Measurements from ENCODE around the gene SPPL3.
"Not testable (repeated sequence)": the region's sequence is repeated elsewhere in the genome, so short reads cannot be mapped to it uniquely, and the experiment has no call there.

The SPPL3 gene

GRCh38 chr12:120797677-120798642, 106.2 kb downstream of the SPPL3 start:
- H3K36me3 ChIP-seq (ENCODE audit: control insufficient read depth, insufficient read depth, low read length), result peaks cover 2% of the 10 kb centered on the region
- no peaks in the 10 kb centered on the region for H3K4me1 ChIP-seq (ENCODE audit: control insufficient read depth, insufficient read depth, low read length)
- H3K9ac ChIP-seq (ENCODE audit: low read length), result no peak overlapping the region
- H3K27me3 ChIP-seq (ENCODE audit: control insufficient read depth, insufficient read depth, low read length), result no peaks in the 10 kb centered on the region
- H3K27ac ChIP-seq (ENCODE audit: low read depth, low read length), result no peak overlapping the region
- H3K4me3 ChIP-seq (ENCODE audit: low read length), result no peak overlapping the region

- no peak overlapping the region for H3K4me3 ChIP-seq (ENCODE audit: low read length)
- peaks cover 2% of the 10 kb centered on the region for H3K36me3 ChIP-seq (ENCODE audit: control insufficient read depth, insufficient read depth, low read length)
- no peak overlapping the region for H3K9ac ChIP-seq (ENCODE audit: low read length)
- H3K27me3 ChIP-seq (ENCODE audit: control insufficient read depth, insufficient read depth, low read length), result no peaks in the 10 kb centered on the region
- H3K4me1 ChIP-seq (ENCODE audit: control insufficient read depth, insufficient read depth, low read length), result no peaks in the 10 kb centered on the region
- no peak overlapping the region for H3K27ac ChIP-seq (ENCODE audit: low read depth, low read length)
These were observed 108.5 kb downstream of the SPPL3 start for GRCh38 chr12:120795441-120796178.

GRCh38 chr12:120793357-120793756, 110.8 kb downstream of the SPPL3 start:
- no peak overlapping the region for H3K9ac ChIP-seq (ENCODE audit: low read length)
- H3K36me3 ChIP-seq (ENCODE audit: control insufficient read depth, insufficient read depth, low read length), result peaks cover 2% of the 10 kb centered on the region
- no peaks in the 10 kb centered on the region for H3K4me1 ChIP-seq (ENCODE audit: control insufficient read depth, insufficient read depth, low read length)
- no peak overlapping the region for H3K4me3 ChIP-seq (ENCODE audit: low read length)
- no peak overlapping the region for H3K27ac ChIP-seq (ENCODE audit: low read depth, low read length)
- no peaks in the 10 kb centered on the region for H3K27me3 ChIP-seq (ENCODE audit: control insufficient read depth, insufficient read depth, low read length)

GRCh38 chr12:120792456-120792855, 111.7 kb downstream of the SPPL3 start:
- not testable (repeated sequence) for H3K27ac ChIP-seq (ENCODE audit: low read depth, low read length); H3K36me3 ChIP-seq (ENCODE audit: control insufficient read depth, insufficient read depth, low read length); H3K9ac ChIP-seq (ENCODE audit: low read length); H3K27me3 ChIP-seq (ENCODE audit: control insufficient read depth, insufficient read depth, low read length); H3K4me1 ChIP-seq (ENCODE audit: control insufficient read depth, insufficient read depth, low read length); H3K4me3 ChIP-seq (ENCODE audit: low read length)

GRCh38 chr12:120791669-120792176, 112.4 kb downstream of the SPPL3 start:
- Histone ChIP-seq H3K4me3 (ENCODE audit: low read length) (no peak overlapping the region), H3K27ac (ENCODE audit: low read depth, low read length) (no peak overlapping the region), H3K4me1 (ENCODE audit: control insufficient read depth, insufficient read depth, low read length) (no peaks in the 10 kb centered on the region), H3K36me3 (ENCODE audit: control insufficient read depth, insufficient read depth, low read length) (peaks cover 2% of the 10 kb centered on the region), H3K27me3 (ENCODE audit: control insufficient read depth, insufficient read depth, low read length) (no peaks in the 10 kb centered on the region), H3K9ac (ENCODE audit: low read length) (no peak overlapping the region)

GRCh38 chr12:120790114-120790513, 114.0 kb downstream of the SPPL3 start:
- no peaks in the 10 kb centered on the region for H3K36me3 ChIP-seq (ENCODE audit: control insufficient read depth, insufficient read depth, low read length)
- H3K9ac ChIP-seq (ENCODE audit: low read length), result no peak overlapping the region
- no peaks in the 10 kb centered on the region for H3K4me1 ChIP-seq (ENCODE audit: control insufficient read depth, insufficient read depth, low read length)
- H3K27me3 ChIP-seq (ENCODE audit: control insufficient read depth, insufficient read depth, low read length), result no peaks in the 10 kb centered on the region
- no peak overlapping the region for H3K4me3 ChIP-seq (ENCODE audit: low read length)
- H3K27ac ChIP-seq (ENCODE audit: low read depth, low read length), result no peak overlapping the region

- Histone ChIP-seq H3K4me3 (ENCODE audit: low read length) (no peak overlapping the region), H3K36me3 (ENCODE audit: control insufficient read depth, insufficient read depth, low read length) (peaks cover 6% of the 10 kb centered on the region), H3K27ac (ENCODE audit: low read depth, low read length) (no peak overlapping the region), H3K27me3 (ENCODE audit: control insufficient read depth, insufficient read depth, low read length) (no peaks in the 10 kb centered on the region), H3K9ac (ENCODE audit: low read length) (no peak overlapping the region), H3K4me1 (ENCODE audit: control insufficient read depth, insufficient read depth, low read length) (no peaks in the 10 kb centered on the region)
These were observed 116.3 kb downstream of the SPPL3 start for GRCh38 chr12:120787889-120788288.

GRCh38 chr12:120784804-120785203, 119.4 kb downstream of the SPPL3 start:
- Histone ChIP-seq H3K4me3 (ENCODE audit: low read length) (no peak overlapping the region), H3K9ac (ENCODE audit: low read length) (no peak overlapping the region), H3K27me3 (ENCODE audit: control insufficient read depth, insufficient read depth, low read length) (no peaks in the 10 kb centered on the region), H3K27ac (ENCODE audit: low read depth, low read length) (no peak overlapping the region), H3K36me3 (ENCODE audit: control insufficient read depth, insufficient read depth, low read length) (peaks cover 8% of the 10 kb centered on the region), H3K4me1 (ENCODE audit: control insufficient read depth, insufficient read depth, low read length) (no peaks in the 10 kb centered on the region)

GRCh38 chr12:120783197-120783596, 121.0 kb downstream of the SPPL3 start:
- H3K4me1 ChIP-seq (ENCODE audit: control insufficient read depth, insufficient read depth, low read length), result no peaks in the 10 kb centered on the region
- H3K9ac ChIP-seq (ENCODE audit: low read length), result no peak overlapping the region
- peaks cover 8% of the 10 kb centered on the region for H3K36me3 ChIP-seq (ENCODE audit: control insufficient read depth, insufficient read depth, low read length)
- H3K27me3 ChIP-seq (ENCODE audit: control insufficient read depth, insufficient read depth, low read length), result no peaks in the 10 kb centered on the region
- no peak overlapping the region for H3K27ac ChIP-seq (ENCODE audit: low read depth, low read length)
- H3K4me3 ChIP-seq (ENCODE audit: low read length), result no peak overlapping the region

- H3K27me3 ChIP-seq (ENCODE audit: control insufficient read depth, insufficient read depth, low read length), result no peaks in the 10 kb centered on the region
- no peak overlapping the region for H3K4me3 ChIP-seq (ENCODE audit: low read length)
- H3K4me1 ChIP-seq (ENCODE audit: control insufficient read depth, insufficient read depth, low read length), result no peaks in the 10 kb centered on the region
- no peaks in the 10 kb centered on the region for H3K36me3 ChIP-seq (ENCODE audit: control insufficient read depth, insufficient read depth, low read length)
- H3K9ac ChIP-seq (ENCODE audit: low read length), result no peak overlapping the region
- no peak overlapping the region for H3K27ac ChIP-seq (ENCODE audit: low read depth, low read length)
These were observed 128.2 kb downstream of the SPPL3 start for GRCh38 chr12:120775862-120776552.

- Histone ChIP-seq H3K4me3 (ENCODE audit: low read length) (no peak overlapping the region), H3K9ac (ENCODE audit: low read length) (no peak overlapping the region), H3K27me3 (ENCODE audit: control insufficient read depth, insufficient read depth, low read length) (no peaks in the 10 kb centered on the region), H3K27ac (ENCODE audit: low read depth, low read length) (no peak overlapping the region), H3K36me3 (ENCODE audit: control insufficient read depth, insufficient read depth, low read length) (no peaks in the 10 kb centered on the region), H3K4me1 (ENCODE audit: control insufficient read depth, insufficient read depth, low read length) (no peaks in the 10 kb centered on the region)
These were observed 129.8 kb downstream of the SPPL3 start for GRCh38 chr12:120774169-120774916.
